ENCODE measurements around the gene PLEKHS1.

GRCh38 chr10:113709221-113709838 lies 42.2 kb upstream of the PLEKHS1 start:
- TF ChIP-seq ELF4 (IDR thresholded peaks at IDR 0.05) (no peak), ARNT (IDR thresholded peaks at IDR 0.05) (no peak), FOXK2 (IDR thresholded peaks at IDR 0.05) (no peak), FOXM1 (IDR thresholded peaks at IDR 0.05; ENCODE audit: borderline replicate concordance) (no peak), PKNOX1 (IDR thresholded peaks at IDR 0.05) (no peak), SP1 (IDR thresholded peaks at IDR 0.05) (no peak), ZNF384 (IDR thresholded peaks at IDR 0.05) (no peak), NFRKB (IDR thresholded peaks at IDR 0.05) (no peak)

Measured in HEK293T (cell line).